ENCODE data around the gene MDGA2.

The MDGA2 gene

GRCh38 chr14:47665337-47666134, 9.9 kb downstream of the MDGA2 start:
- TF ChIP-seq CTCF (conservative IDR thresholded peaks at IDR 0.05; ENCODE audit: low read depth, low read length): no peak
- no peak overlapping the region for H3K4me3 ChIP-seq (ENCODE audit: low read length)
- no peak for DNase-seq (ENCODE audit: low read depth)

GRCh38 chr14:47662466-47662865, 12.9 kb downstream of the MDGA2 start:
- no peak overlapping the region for H3K4me3 ChIP-seq (ENCODE audit: low read length)
- no peak for TF ChIP-seq CTCF (conservative IDR thresholded peaks at IDR 0.05; ENCODE audit: low read depth, low read length)
- DNase-seq (ENCODE audit: low read depth): no peak

- no peak for TF ChIP-seq CTCF (conservative IDR thresholded peaks at IDR 0.05; ENCODE audit: low read depth, low read length)
- H3K4me3 ChIP-seq (ENCODE audit: low read length): no peak overlapping the region
- no peak for DNase-seq (ENCODE audit: low read depth)
These were observed 15.2 kb downstream of the MDGA2 start for GRCh38 chr14:47660158-47660557.

- no peak overlapping the region for H3K4me3 ChIP-seq (ENCODE audit: low read length)
- TF ChIP-seq CTCF (conservative IDR thresholded peaks at IDR 0.05; ENCODE audit: low read depth, low read length): no peak
- DNase-seq (ENCODE audit: low read depth): no peak
These were observed 17.4 kb downstream of the MDGA2 start for GRCh38 chr14:47658041-47658440.

- no peak overlapping the region for H3K4me3 ChIP-seq (ENCODE audit: low read length)
- TF ChIP-seq CTCF (conservative IDR thresholded peaks at IDR 0.05; ENCODE audit: low read depth, low read length): no peak
These were observed 18.3 kb downstream of the MDGA2 start for GRCh38 chr14:47657143-47657542.

GRCh38 chr14:47651337-47651736, 24.1 kb downstream of the MDGA2 start:
- TF ChIP-seq CTCF (conservative IDR thresholded peaks at IDR 0.05; ENCODE audit: low read depth, low read length): no peak
- no peak for DNase-seq (ENCODE audit: low read depth)
- H3K4me3 ChIP-seq (ENCODE audit: low read length): no peak overlapping the region

More at GRCh38 chr14:47657143-47657542, 18.3 kb downstream of the MDGA2 start:
- DNase-seq (ENCODE audit: low read depth): no peak

- no peak for DNase-seq (ENCODE audit: low read depth)
- H3K4me3 ChIP-seq (ENCODE audit: low read length): no peak overlapping the region
- TF ChIP-seq CTCF (conservative IDR thresholded peaks at IDR 0.05; ENCODE audit: low read depth, low read length): no peak
These were observed 37.7 kb downstream of the MDGA2 start for GRCh38 chr14:47637753-47638152.
